Transverse colon (tissue), 4 donors: Measurements from ENCODE around the gene ADIRF.
"Not testable (repeated sequence)": the region's sequence is repeated elsewhere in the genome, so short reads cannot be mapped to it uniquely, and the experiment has no call there.

Experiments
- CTCF ChIP-seq, 5 experiments: fragments of 200-600 bp in 3 of 5; fragments of 450-650 bp in 2 of 5; sonication (generic) in 3 of 5; IDR thresholded peaks; 1 replicate in 2 of 5; 2 replicates in 3 of 5; pipeline ENCODE4 v1.5.1; 2016 to 2017; ENCODE audit warnings: antibody characterized with exemption in 5 of 5, inconsistent platforms in 3 of 5, mild to moderate bottlenecking in 2 of 5, moderate library complexity in 1 of 5
- EP300 ChIP-seq: sonication (generic); formaldehyde crosslinking; IDR thresholded peaks from one replicate; pipeline ENCODE4 v1.6.1; 2017; ENCODE audit warnings: antibody characterized with exemption, low read depth
- POLR2AphosphoS5 ChIP-seq, 3 donors: sonication (generic); formaldehyde crosslinking; IDR thresholded peaks; one replicate each; pipeline ENCODE4 v1.6.1; 2016; ENCODE audit warnings: antibody characterized with exemption in 3 of 3

GRCh38 chr10:87008303-87008702 lies 40.0 kb downstream of the ADIRF start:
- TF ChIP-seq EP300; CTCF (IDR thresholded peaks at IDR 0.05); POLR2AphosphoS5 (IDR thresholded peaks at IDR 0.05): not testable (repeated sequence)
